GM18508 (cell line): ENCODE results near the gene FMOD.
"Not testable (repeated sequence)": the region's sequence is repeated elsewhere in the genome, so short reads cannot be mapped to it uniquely, and the experiment has no call there.

ENCODE experiments used
- ATAC-seq: cut with Tn5 transposase; IDR thresholded peaks from one replicate; pipeline ENCODE4 v1.9.1; 2021; ENCODE audit warnings: moderate number of reproducible peaks; ENCODE audit not compliant: insufficient read depth, unreplicated experiment

The FMOD gene

GRCh38 chr1:203327684-203328457 lies 23.1 kb downstream of the FMOD start:
- ATAC-seq: peak; percentile 15

GRCh38 chr1:203326830-203327683 lies 23.9 kb downstream of the FMOD start:
- peak; percentile 32 for ATAC-seq

GRCh38 chr1:203325418-203326091 lies 25.4 kb downstream of the FMOD start:
- no peak for ATAC-seq

- no peak for ATAC-seq
Measured at GRCh38 chr1:203325026-203325417, 25.9 kb downstream of the FMOD start.

GRCh38 chr1:203324105-203325025 lies 26.6 kb downstream of the FMOD start:
- ATAC-seq: no peak

- no peak for ATAC-seq
Measured at GRCh38 chr1:203323587-203323986, 27.3 kb downstream of the FMOD start.

GRCh38 chr1:203322500-203323179 lies 28.3 kb downstream of the FMOD start:
- ATAC-seq: no peak

GRCh38 chr1:203321273-203322052 lies 29.5 kb downstream of the FMOD start:
- no peak for ATAC-seq

GRCh38 chr1:203320591-203321272 lies 30.2 kb downstream of the FMOD start:
- ATAC-seq: peak; percentile 36

GRCh38 chr1:203318229-203318517 lies 32.7 kb downstream of the FMOD start:
- no peak for ATAC-seq

- ATAC-seq: no peak
Measured at GRCh38 chr1:203317429-203318228, 33.3 kb downstream of the FMOD start.

- ATAC-seq: no peak
Measured at GRCh38 chr1:203316626-203317093, 34.3 kb downstream of the FMOD start.

- ATAC-seq: not testable (repeated sequence)
Measured at GRCh38 chr1:203314025-203314759, 36.7 kb downstream of the FMOD start.

GRCh38 chr1:203311368-203312301 lies 39.3 kb downstream of the FMOD start:
- ATAC-seq: no peak

GRCh38 chr1:203308923-203309331 lies 42.0 kb downstream of the FMOD start:
- no peak for ATAC-seq
